GM21619 (cell line): ENCODE measurements around the gene LRRC28.

ENCODE experiments used
- ATAC-seq: cut with Tn5 transposase; IDR thresholded peaks from one replicate; pipeline ENCODE4 v1.9.1; 2021; ENCODE audit not compliant: unreplicated experiment

The LRRC28 gene

DNA sequence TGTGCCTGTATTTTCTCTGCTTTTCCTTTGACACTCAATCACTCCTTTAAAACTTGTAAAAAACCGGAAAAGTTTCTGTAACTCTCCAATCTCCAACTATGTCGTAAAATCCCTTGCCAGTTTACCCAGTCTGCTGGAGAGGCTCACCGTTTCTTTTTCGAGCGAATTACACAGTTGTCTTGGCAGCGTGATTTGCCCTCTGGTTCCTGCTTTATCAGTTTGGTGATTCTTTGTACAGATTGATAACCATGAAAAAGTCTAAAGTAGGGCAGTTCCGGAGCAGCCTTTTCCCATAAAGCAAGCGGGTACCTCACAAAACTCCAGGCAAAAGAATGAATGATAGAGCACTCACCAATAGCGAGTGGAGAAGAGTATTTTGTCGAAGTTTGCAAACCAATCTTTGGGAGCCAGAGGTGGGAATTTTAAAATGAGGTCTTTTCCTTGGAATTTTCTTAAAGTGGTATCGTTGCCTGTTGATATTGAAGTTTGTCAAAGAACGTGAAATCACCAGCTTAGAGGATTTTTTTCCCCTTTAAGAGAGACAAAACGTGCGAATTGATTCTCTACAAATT, 1.9 kb upstream of the LRRC28 start, which contains the start of gene TTC23:
TTC23 (minus strand) TSS at position 312 of the 572 bp plus-strand sequence. CDS start 20,869 bp downstream, outside the sequence.
- ATAC-seq, result no peak

DNA sequence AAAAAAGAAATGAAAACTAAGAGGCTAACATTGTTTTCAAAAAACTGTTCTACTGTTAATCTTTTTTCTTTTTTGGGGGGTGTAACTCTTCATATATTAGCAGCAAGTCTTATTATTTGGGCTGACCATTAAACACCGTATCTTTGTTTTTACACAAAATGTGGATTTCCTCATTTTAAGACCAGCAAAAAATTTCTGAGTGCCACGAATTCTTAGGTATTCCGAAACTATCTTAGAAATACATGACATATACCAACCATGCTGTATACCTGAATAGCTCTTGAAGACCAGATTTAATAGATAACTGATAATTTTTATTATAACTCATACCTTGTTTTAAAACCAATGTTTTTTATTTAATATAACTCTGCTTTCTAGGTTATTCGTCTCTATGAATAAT, 1.3 kb upstream of the LRRC28 start:
- ATAC-seq, result no peak

DNA sequence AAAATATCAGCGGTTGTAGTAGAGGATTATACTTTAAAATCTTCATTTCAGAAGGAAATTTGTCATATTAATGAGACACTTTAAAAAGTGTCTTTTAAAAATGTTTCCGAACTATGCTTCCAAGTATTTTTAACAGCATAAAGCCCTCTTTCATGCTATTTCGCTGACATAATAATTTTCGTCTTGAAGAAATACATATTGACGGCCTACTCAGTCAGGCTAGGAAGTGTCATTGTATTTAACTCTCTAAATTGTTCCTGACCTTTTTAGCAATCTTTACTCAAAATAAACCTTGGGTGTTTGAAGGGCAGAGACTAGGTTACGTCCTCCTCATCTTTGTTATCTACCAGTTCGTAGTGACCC, 806 bp upstream of the LRRC28 start:
- no peak for ATAC-seq

DNA sequence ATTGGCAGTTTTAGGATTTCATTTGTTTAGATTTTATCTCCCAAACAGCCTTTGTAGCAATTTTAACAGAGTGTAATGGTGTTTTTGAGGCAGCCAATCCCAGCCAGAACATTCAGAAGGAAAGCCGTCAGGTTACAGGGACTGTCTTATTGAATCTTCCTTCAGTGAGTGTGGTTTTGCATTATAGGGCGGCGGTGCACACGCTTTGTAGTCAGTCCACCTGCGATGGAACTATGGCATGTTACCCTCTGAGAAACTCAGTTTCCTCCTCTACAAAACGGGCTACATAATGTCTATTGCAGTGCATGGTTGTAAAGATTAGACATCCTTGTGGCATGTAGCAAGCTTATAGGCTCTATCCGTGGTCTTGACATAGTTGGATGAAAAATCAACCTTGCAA, 1.0 kb downstream of the LRRC28 start:
- ATAC-seq, result no peak

DNA sequence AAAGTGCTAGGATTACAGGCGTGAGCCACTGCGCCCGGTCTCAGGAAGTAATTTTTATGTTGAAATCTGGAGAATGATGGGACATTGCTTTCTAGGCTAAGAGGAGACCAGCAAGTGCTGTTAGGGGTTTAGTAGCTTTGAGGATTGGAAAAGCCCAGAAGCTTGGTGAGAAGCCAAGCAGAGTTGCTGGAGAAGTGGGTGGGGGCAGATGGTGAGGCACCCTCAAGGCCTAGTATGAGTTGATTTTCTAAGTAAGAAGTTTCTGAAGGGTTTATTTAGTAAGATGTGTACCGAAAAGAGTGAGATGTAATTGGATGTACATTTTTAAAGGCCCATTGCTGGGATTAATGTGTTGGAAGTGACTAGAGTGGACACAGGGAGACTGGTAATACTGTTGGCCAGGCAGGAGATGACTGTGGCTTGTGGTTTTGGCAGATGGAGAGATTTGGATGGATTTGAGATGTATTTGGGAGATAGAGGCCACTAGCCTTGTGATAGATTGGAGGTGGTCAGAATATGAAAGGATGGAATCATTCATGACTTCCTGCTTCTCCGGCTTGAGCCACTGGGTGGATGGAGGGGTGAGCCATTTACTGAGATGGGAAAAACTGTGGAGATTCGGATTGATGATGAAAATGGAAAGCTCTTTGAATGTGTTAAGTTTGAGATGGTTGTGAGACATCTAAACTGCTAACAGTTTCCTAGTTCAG, 2.3 kb downstream of the LRRC28 start:
- no peak for ATAC-seq

DNA sequence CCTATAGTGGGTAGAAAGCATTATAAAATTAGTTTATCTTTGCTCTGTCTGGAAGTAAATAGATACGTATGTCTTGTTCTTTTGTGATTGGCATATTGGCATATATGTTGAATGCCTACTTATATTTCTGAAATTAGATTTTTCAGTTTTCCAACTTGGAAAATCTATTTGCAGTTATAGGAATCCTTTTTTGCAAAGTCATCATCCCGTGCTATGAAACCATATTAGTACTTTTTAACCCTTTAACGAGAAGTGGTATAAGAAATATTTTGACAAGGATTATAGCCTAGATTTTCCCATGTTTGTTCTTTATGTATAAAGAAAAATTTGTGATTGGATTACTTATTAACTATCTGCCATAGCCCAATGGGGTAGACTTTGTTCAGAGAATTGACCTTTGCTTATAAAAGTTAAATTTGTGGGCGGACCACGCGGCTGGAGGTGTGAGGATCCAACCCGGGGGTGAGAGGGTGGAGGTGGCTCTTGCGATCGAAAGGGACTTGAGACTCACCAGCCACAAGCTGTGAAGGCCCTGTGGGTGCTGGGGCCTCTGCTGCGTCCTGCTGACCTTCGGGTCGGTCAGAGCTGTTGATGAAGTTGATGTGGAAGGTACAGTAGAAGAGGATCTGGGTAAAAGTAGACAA, 5.9 kb downstream of the LRRC28 start:
- no peak for ATAC-seq

DNA sequence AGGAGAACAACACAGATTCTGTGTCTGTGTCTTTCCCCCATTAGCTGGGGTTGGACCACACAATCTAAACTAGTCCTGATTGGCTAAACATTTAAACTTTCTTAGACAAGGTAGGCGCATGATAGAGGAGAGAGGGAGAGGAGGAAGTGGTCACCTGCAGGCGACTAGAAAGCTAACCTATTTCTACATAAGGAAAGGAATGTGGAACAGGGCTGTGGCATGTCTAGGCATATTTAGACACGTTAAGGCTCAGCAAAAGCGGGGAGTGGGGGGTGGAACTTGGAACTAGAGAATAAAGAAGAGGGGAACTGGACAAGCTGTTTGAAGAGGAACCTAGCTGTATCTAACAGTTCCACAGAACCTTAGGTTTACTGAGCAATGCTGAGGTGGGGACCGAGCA, 12.8 kb downstream of the LRRC28 start:
- ATAC-seq, result no peak

DNA sequence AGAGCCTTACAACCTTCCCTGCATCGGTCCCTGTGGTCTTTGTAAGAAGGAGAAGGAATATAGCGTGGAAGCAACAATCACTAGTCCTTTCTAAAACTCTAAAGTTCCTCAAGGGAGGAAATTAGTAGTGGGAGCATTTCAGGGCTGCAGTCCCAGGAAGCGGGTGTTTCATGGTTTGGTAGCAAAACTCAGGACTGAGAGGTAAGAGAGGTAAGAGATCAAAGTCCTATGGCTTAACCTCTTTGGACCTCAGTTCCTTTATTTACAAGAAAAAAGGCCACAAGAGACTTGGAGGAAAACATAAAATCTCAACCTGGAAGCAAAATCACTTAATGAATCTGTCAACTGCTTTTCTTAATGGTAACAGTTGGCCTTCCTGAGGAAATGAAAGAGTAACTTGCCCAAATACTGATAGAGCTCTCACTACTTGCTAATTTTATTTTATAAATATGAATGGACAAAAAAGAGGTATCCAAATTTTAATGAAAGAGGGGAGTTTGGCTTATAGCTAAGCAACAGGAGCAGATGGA, 14.3 kb downstream of the LRRC28 start:
- ATAC-seq, result no peak

DNA sequence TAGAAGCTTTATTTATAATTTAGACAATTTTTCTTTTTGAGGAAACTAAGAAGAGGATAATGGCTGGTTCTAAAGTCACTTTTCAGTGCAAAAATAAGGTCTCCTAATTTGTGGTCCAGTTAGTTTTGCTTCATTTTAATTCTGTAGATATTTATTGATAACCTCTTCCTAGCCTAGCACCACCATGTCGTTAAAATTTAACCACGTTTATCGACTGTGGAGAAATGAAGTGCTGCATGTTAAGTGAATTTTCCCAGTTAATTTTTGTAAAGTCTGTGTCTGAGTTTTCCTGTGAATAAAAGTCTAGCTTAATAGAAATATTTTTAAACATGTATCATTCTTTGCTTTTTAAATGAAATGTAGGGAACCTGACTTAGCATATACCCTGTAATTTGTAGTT, 16.7 kb downstream of the LRRC28 start:
- no peak for ATAC-seq

DNA sequence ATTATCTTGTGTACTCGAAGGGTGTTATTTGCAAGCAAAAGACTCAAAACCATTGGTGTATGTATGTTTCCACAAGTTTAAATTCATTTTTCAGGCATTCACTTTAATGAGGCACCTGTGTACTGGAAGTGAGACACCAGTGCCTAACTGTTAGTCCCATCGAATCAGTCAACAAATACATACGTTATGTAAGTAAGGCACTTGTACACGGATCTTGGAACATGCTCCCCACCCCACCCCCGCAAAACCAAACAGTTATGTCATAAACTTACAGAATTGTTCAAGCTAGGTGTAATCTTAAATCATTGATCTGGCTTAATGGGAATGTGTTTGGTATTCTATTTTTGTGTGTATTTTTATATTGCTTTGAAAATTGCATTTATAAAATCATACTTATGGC, 17.1 kb downstream of the LRRC28 start:
- no peak for ATAC-seq

DNA sequence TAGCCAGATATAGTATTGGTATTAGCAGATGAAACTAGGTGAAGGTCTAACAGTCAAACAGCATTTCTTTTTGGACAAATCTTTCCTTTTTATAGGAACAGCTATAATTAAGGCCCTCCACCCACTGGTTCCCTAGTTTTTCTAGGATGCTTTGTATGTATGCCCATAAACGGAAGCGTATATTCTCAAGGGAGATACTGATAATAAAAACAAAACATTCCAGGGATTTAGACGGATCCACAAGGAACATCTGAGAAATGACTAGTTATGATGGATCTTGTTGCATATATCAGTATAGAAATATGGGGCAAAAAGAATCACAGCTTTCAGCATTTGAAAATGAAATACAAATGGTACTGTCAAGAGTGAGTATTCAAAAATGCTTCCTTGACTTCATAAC, 22.5 kb downstream of the LRRC28 start:
- no peak for ATAC-seq

DNA sequence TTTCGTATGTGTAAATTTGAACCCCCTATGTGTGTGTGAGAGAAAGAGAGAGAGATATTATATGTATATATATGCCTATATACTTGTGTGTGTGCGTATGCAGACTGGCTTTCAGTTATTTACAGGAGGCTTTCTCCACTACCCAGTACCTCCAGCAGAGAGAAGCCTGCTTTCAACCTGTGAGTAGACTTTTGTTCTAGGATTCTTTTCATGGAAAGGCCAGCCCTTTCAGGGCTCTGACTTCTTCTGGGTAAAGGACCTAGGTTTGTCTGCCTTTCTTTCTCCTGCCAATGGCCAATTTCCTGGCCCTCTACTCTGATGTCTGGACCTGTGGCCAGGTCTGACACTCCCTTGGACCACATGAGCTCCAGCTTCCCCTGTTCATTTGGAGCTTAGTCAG, 23.8 kb downstream of the LRRC28 start:
- no peak for ATAC-seq

DNA sequence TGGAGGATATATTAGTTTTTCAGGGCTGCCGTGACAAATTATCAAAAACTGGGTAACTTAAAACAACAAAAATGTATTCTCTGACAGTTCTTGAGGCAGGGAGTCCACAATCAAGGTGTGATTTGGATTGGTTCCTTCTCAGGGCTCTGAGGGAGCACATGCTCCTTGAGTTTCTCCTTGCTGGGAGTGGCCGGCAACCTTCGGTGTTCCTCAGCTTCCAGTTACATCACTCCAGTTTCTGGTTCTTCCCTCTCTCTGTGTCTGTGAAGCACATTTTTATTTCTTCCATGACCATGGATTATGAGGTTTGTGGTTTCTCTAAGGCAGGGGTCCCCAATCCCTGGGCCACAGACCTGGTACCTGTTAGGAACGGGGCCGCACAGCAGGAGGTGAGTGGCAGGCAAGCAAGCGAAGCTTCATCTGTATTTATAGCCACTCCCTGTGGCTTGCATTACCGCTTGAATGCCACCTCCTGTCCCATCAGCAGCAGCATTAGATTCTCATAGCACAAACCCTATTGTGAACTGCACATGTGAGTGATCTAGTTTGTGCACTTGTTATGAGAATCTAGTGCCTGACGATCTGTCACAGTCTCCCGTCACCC, 24.3 kb downstream of the LRRC28 start:
- ATAC-seq, result peak; percentile 51

DNA sequence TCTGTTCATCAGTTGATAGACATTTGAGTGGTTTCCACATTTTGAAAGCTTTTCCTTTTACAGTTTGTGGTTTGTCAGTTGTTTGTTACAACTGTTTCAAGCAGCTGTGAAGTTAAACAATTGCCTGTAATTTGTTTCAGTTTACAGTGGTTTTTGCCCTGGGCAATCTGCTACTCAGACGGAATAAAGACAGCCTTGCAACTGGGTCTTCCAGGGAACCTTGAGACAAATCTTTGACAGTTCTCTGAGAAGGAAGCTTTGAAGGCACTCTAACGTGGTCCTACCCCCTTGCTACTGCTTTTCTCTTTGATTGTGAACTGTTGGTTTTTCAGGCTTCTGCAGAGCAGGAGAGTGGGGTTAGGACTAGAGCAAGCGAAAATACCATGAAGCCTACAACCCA, 28.0 kb downstream of the LRRC28 start:
- ATAC-seq, result no peak

DNA sequence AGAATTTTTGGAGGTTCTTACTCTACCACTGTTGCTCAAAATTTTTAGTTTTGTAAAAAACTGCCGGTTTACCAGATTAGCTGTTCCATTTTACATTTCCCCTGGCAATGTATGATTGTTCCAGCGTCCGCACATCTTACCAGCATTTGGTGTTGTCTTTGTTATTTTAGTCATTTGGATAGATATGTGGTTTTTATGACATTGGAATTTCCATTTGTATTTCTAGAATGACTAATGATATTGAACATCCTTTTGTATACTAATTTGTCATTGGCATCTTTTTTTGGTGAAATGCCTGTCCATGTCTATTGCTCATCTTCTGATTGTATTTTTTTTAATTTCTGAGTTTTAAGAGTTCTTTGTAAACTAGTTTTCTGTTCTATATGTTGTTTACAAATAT, 28.5 kb downstream of the LRRC28 start:
- ATAC-seq, result no peak

DNA sequence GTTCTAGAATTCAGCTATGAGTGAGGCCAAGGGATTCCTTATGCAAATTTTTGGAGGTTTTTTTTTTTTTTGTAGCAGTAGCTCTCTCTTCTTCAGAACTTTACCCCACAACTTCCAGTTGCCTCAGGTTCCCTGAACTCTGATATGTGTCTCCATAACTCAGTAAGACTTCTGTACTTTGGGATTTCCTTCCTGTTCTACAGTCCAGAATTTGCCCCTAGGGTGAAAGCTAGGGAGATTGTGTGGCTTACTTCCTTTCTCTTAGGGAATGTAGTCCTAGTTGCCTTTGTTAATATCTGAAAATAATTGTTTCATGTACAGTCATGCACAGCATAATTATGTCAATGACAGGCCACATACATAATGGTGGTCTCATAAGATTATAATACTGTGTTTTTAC, 30.8 kb downstream of the LRRC28 start:
- no peak for ATAC-seq

DNA sequence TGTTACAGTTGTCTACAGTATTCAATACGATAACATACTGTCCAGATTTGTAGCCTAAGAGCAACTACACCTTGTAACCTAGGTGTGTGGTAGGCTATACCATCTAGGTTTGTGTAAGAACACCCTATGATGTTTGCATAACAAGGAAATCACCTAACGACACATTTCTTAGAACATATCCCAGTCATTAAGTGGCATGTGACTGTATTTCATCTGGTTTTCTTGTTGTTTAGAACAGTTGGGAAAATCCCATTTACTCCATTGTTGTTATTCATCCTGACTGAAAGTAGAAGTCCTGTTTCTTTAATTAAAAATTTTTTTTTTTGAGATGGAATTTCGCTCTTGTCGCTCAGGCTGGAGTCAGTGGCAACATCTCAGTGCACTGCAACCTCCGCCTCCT, 31.3 kb downstream of the LRRC28 start:
- ATAC-seq, result no peak

DNA sequence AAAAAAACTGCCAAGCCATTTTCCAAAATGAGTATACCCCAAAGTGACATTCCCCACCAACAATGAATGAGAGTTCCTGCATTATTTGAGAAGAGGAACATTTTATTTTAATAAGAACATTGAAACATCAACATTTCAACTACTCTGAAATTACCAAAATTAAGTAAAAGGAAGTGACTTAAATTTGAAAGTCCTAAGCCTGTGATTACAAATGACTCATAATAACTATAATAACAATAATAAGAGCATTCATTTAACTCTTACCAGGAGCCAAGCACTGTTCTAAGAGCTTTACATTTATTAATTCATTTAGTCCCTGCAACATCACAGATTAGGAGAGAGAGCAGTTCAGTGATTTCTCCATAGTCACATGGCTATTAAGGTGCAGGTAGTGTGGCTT, 32.4 kb downstream of the LRRC28 start:
- no peak for ATAC-seq

DNA sequence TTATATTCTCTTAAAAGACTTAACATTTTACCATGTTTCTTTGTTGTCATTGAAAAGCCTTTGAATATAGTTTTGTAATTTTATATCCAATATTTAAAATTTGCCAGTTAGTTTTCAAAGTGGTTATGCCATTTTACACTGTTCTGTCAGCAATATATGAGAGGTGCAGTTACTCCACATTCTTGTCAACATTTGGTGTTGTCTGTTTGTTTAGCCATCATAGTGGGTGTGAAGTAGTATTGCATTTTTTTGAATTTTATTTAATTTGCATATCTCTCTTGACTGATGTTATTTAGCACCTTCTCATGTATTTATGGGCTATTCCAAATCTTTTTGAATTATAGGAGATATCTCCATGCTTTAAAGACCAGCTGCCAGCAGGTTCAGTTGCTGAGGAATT, 40.4 kb downstream of the LRRC28 start:
- no peak for ATAC-seq

DNA sequence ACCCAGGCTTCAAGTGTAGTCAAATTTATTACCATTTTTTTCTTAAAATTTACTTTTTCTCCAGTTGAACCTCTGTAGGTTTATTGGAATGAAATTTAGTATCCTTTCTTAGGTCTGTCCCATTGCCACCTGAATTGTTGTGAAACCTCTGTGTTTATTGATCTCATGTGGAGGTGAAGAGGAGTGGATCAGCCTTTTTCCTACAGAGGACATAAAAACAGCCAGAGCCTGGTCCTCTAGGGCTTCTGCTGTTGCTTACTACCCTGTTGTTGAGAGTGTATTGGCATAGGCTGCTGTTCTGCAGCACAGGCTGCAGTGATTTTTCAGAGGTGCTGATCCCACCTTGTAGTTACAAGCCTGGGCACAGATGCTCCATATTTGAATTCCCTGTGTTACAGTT, 44.6 kb downstream of the LRRC28 start:
- no peak for ATAC-seq

DNA sequence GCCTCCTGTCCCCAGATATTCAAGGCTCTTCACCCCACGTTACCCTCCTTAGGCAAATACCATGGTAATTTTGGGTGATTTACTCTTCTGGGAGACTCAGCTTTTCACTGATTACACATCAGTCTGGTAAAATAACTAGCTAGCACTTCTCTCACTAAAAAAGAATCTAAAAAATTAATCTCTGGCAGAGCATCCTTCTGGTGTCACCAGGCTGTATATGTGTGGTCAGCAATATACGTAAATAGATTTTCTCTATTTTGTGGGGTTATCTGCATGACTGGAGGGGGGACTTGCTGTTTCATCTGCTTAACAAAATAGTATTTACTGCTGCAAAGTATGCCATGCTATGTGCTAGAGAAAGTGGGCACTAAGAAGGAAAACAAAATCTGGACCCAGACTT, 45.1 kb downstream of the LRRC28 start:
- ATAC-seq, result no peak

DNA sequence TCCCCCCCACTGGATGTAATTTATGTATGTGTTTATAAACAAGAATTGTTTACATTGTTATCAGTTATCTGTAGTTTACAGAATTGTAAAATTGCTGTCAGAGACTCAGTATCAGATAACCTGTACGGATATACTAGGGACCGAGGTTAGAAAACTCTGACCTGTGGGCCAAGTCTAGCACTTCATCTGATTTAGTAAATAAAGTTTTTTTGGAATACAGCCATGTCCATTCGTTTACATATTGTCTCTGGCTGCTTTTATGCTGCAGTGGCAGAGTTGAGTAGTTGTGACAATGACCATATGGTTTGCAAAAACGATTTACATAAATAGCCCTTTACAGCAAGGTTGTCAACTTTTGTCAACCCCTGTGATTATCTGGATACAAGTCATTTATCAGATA, 52.6 kb downstream of the LRRC28 start:
- ATAC-seq, result no peak
